NCI-H1105 (cell line): Measurements from ENCODE around the gene PARN.
"Not testable (repeated sequence)": the region's sequence is repeated elsewhere in the genome, so short reads cannot be mapped to it uniquely, and the experiment has no call there.

ENCODE experiments used
- DNase-seq: peaks from one replicate; lab custom pipeline; 2025; lab: John Stamatoyannopoulos, UW

The PARN gene

GRCh38 chr16:14472357-14472756, 157.7 kb downstream of the PARN start:
- DNase-seq: no peak

GRCh38 chr16:14470788-14471187, 159.3 kb downstream of the PARN start:
- no peak for DNase-seq

GRCh38 chr16:14465799-14466198, 164.3 kb downstream of the PARN start:
- no peak for DNase-seq

- DNase-seq: no peak
These were observed 165.3 kb downstream of the PARN start for GRCh38 chr16:14464796-14465195.

GRCh38 chr16:14464192-14464591, 165.9 kb downstream of the PARN start:
- no peak for DNase-seq

GRCh38 chr16:14462811-14463210, 167.2 kb downstream of the PARN start:
- DNase-seq: no peak

- no peak for DNase-seq
These were observed 169.3 kb downstream of the PARN start for GRCh38 chr16:14460726-14461125.

GRCh38 chr16:14458576-14458975, 171.5 kb downstream of the PARN start:
- DNase-seq: no peak

- no peak for DNase-seq
These were observed 173.1 kb downstream of the PARN start for GRCh38 chr16:14456793-14457481.

GRCh38 chr16:14455573-14455972, 174.5 kb downstream of the PARN start:
- no peak for DNase-seq

- no peak for DNase-seq
These were observed 175.7 kb downstream of the PARN start for GRCh38 chr16:14454391-14454790.

- no peak for DNase-seq
These were observed 178.0 kb downstream of the PARN start for GRCh38 chr16:14452066-14452465.

GRCh38 chr16:14450846-14451245, 179.2 kb downstream of the PARN start:
- no peak for DNase-seq

GRCh38 chr16:14449790-14450480, 180.1 kb downstream of the PARN start:
- no peak for DNase-seq

GRCh38 chr16:14449334-14449733, 180.7 kb downstream of the PARN start:
- no peak for DNase-seq

GRCh38 chr16:14448879-14449278, 181.2 kb downstream of the PARN start:
- DNase-seq: no peak

GRCh38 chr16:14447783-14448182, 182.3 kb downstream of the PARN start:
- no peak for DNase-seq

- DNase-seq: no peak
These were observed 183.3 kb downstream of the PARN start for GRCh38 chr16:14446796-14447195.

GRCh38 chr16:14445937-14446715, 183.9 kb downstream of the PARN start:
- no peak for DNase-seq

- DNase-seq: no peak
These were observed 184.9 kb downstream of the PARN start for GRCh38 chr16:14444979-14445810.

- DNase-seq: not testable (repeated sequence)
These were observed 188.5 kb downstream of the PARN start for GRCh38 chr16:14441533-14441932.

- DNase-seq: peak; percentile 20
These were observed 191.8 kb downstream of the PARN start for GRCh38 chr16:14438256-14438655.
